Hair follicle dermal papilla cell (primary cell): Measurements from ENCODE around the gene AK8. TPM values are rescaled to one million over a fixed set of nuclear protein-coding genes. Genes with fewer than 3 reads are reported as not detected.

Source experiments
- total RNA-seq: library from RNA; depleted of rRNA; stranded (reverse); fragments of >200 nt; gene quantifications from 2 replicates; pipeline ENCODE4 v1.2.3, GENCODE V29; 2012

AK8 gene, protein sequence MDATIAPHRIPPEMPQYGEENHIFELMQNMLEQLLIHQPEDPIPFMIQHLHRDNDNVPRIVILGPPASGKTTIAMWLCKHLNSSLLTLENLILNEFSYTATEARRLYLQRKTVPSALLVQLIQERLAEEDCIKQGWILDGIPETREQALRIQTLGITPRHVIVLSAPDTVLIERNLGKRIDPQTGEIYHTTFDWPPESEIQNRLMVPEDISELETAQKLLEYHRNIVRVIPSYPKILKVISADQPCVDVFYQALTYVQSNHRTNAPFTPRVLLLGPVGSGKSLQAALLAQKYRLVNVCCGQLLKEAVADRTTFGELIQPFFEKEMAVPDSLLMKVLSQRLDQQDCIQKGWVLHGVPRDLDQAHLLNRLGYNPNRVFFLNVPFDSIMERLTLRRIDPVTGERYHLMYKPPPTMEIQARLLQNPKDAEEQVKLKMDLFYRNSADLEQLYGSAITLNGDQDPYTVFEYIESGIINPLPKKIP
- 0.32 and 0.85 TPM in 2 replicates for total RNA-seq

DNA sequence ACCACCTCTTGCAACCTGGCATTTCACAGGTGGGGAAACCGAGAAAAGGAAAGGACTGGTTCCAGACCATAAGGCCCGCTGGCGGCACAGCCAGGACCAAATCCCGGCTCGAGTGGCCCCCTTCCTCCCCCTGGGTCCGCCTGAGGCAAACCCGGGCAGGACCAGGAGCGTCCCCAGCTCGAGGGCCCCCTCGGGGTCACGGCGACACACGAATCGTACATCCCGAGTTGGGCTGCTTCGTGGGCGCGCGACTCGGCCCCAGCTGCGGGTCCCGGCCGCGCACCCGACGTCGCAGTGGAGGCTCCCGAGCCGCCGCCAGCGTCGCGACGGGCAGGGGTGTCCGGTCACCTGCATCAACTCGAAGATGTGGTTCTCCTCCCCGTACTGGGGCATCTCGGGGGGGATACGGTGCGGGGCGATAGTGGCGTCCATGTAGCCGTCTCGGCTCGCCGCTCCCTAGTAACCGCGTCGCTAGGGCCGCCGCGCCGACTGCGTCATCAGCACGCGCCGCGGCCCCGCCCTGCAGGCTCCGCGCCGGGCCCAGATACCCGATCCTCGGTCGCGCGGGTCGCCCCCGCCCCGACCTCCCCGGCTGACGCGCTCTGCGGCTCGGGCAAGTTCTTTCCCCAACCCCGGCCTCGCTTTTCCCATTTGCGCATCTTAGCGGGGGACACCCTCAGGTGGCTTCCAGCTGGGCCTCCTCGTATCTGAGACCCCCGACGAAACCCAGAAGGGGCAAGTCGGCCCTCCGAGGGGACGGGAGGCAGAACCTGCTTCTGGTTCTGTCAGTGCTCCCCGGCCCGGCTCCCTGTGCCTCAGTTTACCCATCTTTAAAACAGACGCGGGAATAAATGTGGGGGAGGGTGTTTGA is at the start of gene AK8:
Gene AK8 (minus strand): TSS at position 461 of the 871 bp plus-strand sequence. CDS start 29 bp downstream, at position 432.

GRCh38 chr9:132878695-132879456 is 792 bp upstream of the AK8 start, which contains the start of gene SPACA9:
SPACA9 (plus strand) TSS chr9:132878898; CDS start chr9:132883948, 5,050 bp downstream.

Other genes with a start within 250 kb of the AK8 start
- 17.2 and 18.0 TPM in 2 replicates for gene DDX31, start 208.3 kb downstream of the AK8 start, total RNA-seq
- 25.4 and 26.6 TPM in 2 replicates for gene GTF3C4, start 207.8 kb downstream of the AK8 start, total RNA-seq
- 4.4 and 6.7 TPM in 2 replicates for gene SPACA9, start 614 bp upstream of the AK8 start, total RNA-seq
- 82.5 and 103 TPM in 2 replicates for gene TSC1, start 66.3 kb upstream of the AK8 start, total RNA-seq
- gene GFI1B, start 100.4 kb upstream of the AK8 start, total RNA-seq: not detected in 2 replicates
- 39.1 and 49.1 TPM in 2 replicates for gene GTF3C5, start 152.7 kb upstream of the AK8 start, total RNA-seq
- under 0.01 TPM in 1 of 2 replicates, not detected in the other for gene CEL, start 183.7 kb upstream of the AK8 start, total RNA-seq
- 32.0 and 34.5 TPM in 2 replicates for gene RALGDS, start 243.0 kb upstream of the AK8 start, total RNA-seq